Liver (tissue), 9 donors: Measurements from ENCODE around the gene EOLA1. TPM values are rescaled to one million over a fixed set of nuclear protein-coding genes. Genes with fewer than 3 reads are reported as not detected.
A peak's percentile ranks its signal among the peaks of the same experiment; 100 is the strongest.
"Not testable (repeated sequence)": the region's sequence is repeated elsewhere in the genome, so short reads cannot be mapped to it uniquely, and the experiment has no call there.

Experiments used
- DNase-seq: peaks from one replicate; pipeline ENCODE4 v3.0.0-alpha.2; 2017; ENCODE audit warnings: low spot score
- H3K27ac ChIP-seq, 2 donors: one replicate each; pipeline ENCODE4 v1.7.0; 2013; ENCODE audit warnings: inconsistent platforms in 2 of 2, low read length in 2 of 2, control low read depth in 1 of 2, low read depth in 1 of 2, mild to moderate bottlenecking in 1 of 2
- H3K27me3 ChIP-seq, 4 donors: one replicate each; pipeline versions ENCODE4 v1.6.1 to v1.7.0; 2013; ENCODE audit warnings: low read length in 3 of 4, inconsistent platforms in 1 of 4, mild to moderate bottlenecking in 1 of 4, moderate library complexity in 1 of 4; ENCODE audit not compliant: control insufficient read depth in 4 of 4, insufficient read depth in 4 of 4
- H3K36me3 ChIP-seq, 4 donors: one replicate each; pipeline versions ENCODE4 v1.6.1 to v1.7.0; 2013; ENCODE audit warnings: low read length in 3 of 4, mild to moderate bottlenecking in 3 of 4, low read depth in 1 of 4, moderate library complexity in 1 of 4; ENCODE audit not compliant: control insufficient read depth in 4 of 4, insufficient read depth in 3 of 4
- H3K4me1 ChIP-seq, 4 donors: one replicate each; pipeline versions ENCODE4 v1.6.1 to v1.7.0; 2013; ENCODE audit warnings: low read length in 3 of 4, mild to moderate bottlenecking in 3 of 4, moderate library complexity in 1 of 4; ENCODE audit not compliant: control insufficient read depth in 4 of 4, insufficient read depth in 4 of 4
- H3K4me3 ChIP-seq, 3 donors: one replicate each; pipeline versions ENCODE4 v1.6.1 to v1.7.0; 2013; ENCODE audit warnings: low read length in 3 of 3, control low read depth in 1 of 3, low read depth in 1 of 3, mild to moderate bottlenecking in 1 of 3
- H3K9ac ChIP-seq, 2 donors: one replicate each; pipeline ENCODE4 v1.7.0; 2013; ENCODE audit warnings: low read length in 2 of 2, mild to moderate bottlenecking in 2 of 2, moderate library complexity in 2 of 2, control low read depth in 1 of 2, low read depth in 1 of 2
- H3K9me3 ChIP-seq, 4 donors: one replicate each; pipeline versions ENCODE4 v1.6.1 to v1.7.0; 2013; ENCODE audit warnings: low read length in 3 of 4; ENCODE audit not compliant: control insufficient read depth in 4 of 4
- ATF3 ChIP-seq: IDR thresholded peaks from 2 replicates; pipeline ENCODE4 v1.6.1; 2016; ENCODE audit warnings: antibody characterized with exemption
- EGR1 ChIP-seq, 2 donors: IDR thresholded peaks; 2 replicates each; pipeline ENCODE4 v1.6.1; 2016 to 2018; ENCODE audit warnings: antibody characterized with exemption in 2 of 2, low read depth in 2 of 2
- FOXA1 ChIP-seq: IDR thresholded peaks from 2 replicates; pipeline ENCODE4 v1.6.1; 2016; ENCODE audit warnings: antibody characterized with exemption
- FOXA2 ChIP-seq: IDR thresholded peaks from 2 replicates; pipeline ENCODE4 v1.6.1; 2016; ENCODE audit warnings: antibody characterized with exemption
- GABPA ChIP-seq, 2 donors: IDR thresholded peaks in 1 of 2; conservative IDR thresholded peaks in 1 of 2; 2 replicates each; pipeline ENCODE4 v1.6.1; 2016; ENCODE audit warnings: antibody characterized with exemption in 2 of 2, mild to moderate bottlenecking in 1 of 2, moderate library complexity in 1 of 2
- HNF4A ChIP-seq, 2 donors: conservative IDR thresholded peaks; 2 replicates each; pipeline ENCODE4 v1.6.1; 2016; ENCODE audit warnings: antibody characterized with exemption in 2 of 2, mild to moderate bottlenecking in 2 of 2
- HNF4G ChIP-seq: IDR thresholded peaks from 2 replicates; pipeline ENCODE4 v1.6.1; 2016; ENCODE audit warnings: antibody characterized with exemption
- JUND ChIP-seq, 2 donors: IDR thresholded peaks; 2 replicates each; pipeline ENCODE4 v1.6.1; 2016; ENCODE audit warnings: antibody characterized with exemption in 2 of 2
- NR2F2 ChIP-seq: IDR thresholded peaks from 2 replicates; pipeline ENCODE4 v1.6.1; 2016; ENCODE audit warnings: antibody characterized with exemption
- RAD21 ChIP-seq, 2 donors: IDR thresholded peaks; 2 replicates each; pipeline ENCODE4 v1.6.1; 2016; ENCODE audit warnings: antibody characterized with exemption in 2 of 2, mild to moderate bottlenecking in 2 of 2
- RXRA ChIP-seq, 2 donors: IDR thresholded peaks; 2 replicates each; pipeline ENCODE4 v1.6.1; 2017 to 2018; ENCODE audit warnings: antibody characterized with exemption in 2 of 2, mild to moderate bottlenecking in 1 of 2
- SP1 ChIP-seq: IDR thresholded peaks from 2 replicates; pipeline ENCODE4 v1.6.1; 2018; ENCODE audit warnings: antibody characterized with exemption, mild to moderate bottlenecking
- TAF1 ChIP-seq: conservative IDR thresholded peaks from 2 replicates; pipeline ENCODE4 v1.6.1; 2016; ENCODE audit warnings: antibody characterized with exemption, mild to moderate bottlenecking
- YY1 ChIP-seq: IDR thresholded peaks from 2 replicates; pipeline ENCODE4 v1.6.1; 2016; ENCODE audit warnings: antibody characterized with exemption, mild to moderate bottlenecking
- WGBS: extraction: QIAGEN DNeasy Blood & Tissue Kit; methylation state at CpG from one replicate; pipeline ENCODE4 v1.1.7; 2013; 5-methylcytosine and 5-hydroxymethylcytosine counted together
- polyA plus RNA-seq, 2 donors: library from polyadenylated mRNA; stranded (reverse) in 1 of 2; unstranded in 1 of 2; fragments of 200-250 nt in 1 of 2; fragments of >200 nt in 1 of 2; fragmentation: Nextera tagmentation in 1 of 2; extraction: Ambion mirVana in 1 of 2; gene quantifications; one replicate each; pipeline versions ENCODE4 v1.2.1 to v1.2.3, GENCODE V29; 2013 to 2015
- total RNA-seq, 2 donors: library from RNA; depleted of rRNA; stranded (reverse); fragments of >200 nt; gene quantifications; one replicate each; pipeline ENCODE4 v1.2.3, GENCODE V29; 2014
- TF ChIP-seq, protein P1 (sequence below): IDR thresholded peaks from 2 replicates; pipeline ENCODE4 v1.6.1; 2016; ENCODE audit warnings: antibody characterized with exemption
- TF ChIP-seq, protein P2 (sequence below): IDR thresholded peaks from 2 replicates; pipeline ENCODE4 v1.6.1; 2016; ENCODE audit warnings: antibody characterized with exemption
- TF ChIP-seq, protein P3 (sequence below): fragments of 150-350 bp; IDR thresholded peaks from 2 replicates; pipeline ENCODE4 v1.5.1; 2017; ENCODE audit warnings: improper control_type of control experiment, low read depth, low read length; ENCODE audit not compliant: missing input control
- TF ChIP-seq, protein P4 (sequence below): IDR thresholded peaks from 2 replicates; pipeline ENCODE4 v1.6.1; 2016; ENCODE audit warnings: antibody characterized with exemption, mild to moderate bottlenecking
- donor health status: healthy.
- donor health status: healthy.
- donor health status: healthy.
- donor health status: healthy.
- donor health status: healthy.

Gene EOLA1
- total and polyA plus RNA-seq, 4 donors, result 7.5 to 17.2 (median 11.2) TPM

GRCh38 chrX:149521438-149521837 is 19.4 kb upstream of the EOLA1 start:
- DNase-seq, result no peak
- TF ChIP-seq ATF3 (no peak), SP1 (no peak), RXRA (IDR thresholded peaks at IDR 0.05) (no peak), GABPA (IDR thresholded peaks at IDR 0.05 in 1 of 2, conservative IDR thresholded peaks at IDR 0.05 in 1 of 2) (no peak), EGR1 (IDR thresholded peaks at IDR 0.05; ENCODE audit: low read depth in 2 of 2) (no peak), FOXA2 (no peak), NR2F2 (no peak), HNF4A (conservative IDR thresholded peaks at IDR 0.05) (no peak), YY1 (no peak), RAD21 (IDR thresholded peaks at IDR 0.05) (no peak), FOXA1 (no peak)
- TF ChIP-seq, protein P1, sequence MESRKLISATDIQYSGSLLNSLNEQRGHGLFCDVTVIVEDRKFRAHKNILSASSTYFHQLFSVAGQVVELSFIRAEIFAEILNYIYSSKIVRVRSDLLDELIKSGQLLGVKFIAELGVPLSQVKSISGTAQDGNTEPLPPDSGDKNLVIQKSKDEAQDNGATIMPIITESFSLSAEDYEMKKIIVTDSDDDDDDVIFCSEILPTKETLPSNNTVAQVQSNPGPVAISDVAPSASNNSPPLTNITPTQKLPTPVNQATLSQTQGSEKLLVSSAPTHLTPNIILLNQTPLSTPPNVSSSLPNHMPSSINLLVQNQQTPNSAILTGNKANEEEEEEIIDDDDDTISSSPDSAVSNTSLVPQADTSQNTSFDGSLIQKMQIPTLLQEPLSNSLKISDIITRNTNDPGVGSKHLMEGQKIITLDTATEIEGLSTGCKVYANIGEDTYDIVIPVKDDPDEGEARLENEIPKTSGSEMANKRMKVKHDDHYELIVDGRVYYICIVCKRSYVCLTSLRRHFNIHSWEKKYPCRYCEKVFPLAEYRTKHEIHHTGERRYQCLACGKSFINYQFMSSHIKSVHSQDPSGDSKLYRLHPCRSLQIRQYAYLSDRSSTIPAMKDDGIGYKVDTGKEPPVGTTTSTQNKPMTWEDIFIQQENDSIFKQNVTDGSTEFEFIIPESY, result no peak
- Histone ChIP-seq H3K9ac (no peak overlapping the region), H3K36me3 (no peaks in the 10 kb centered on the region), H3K27ac (no peak overlapping the region), H3K27me3 (no peaks in the 10 kb centered on the region), H3K9me3 (no peaks in the 10 kb centered on the region), H3K4me1 (peaks cover 0 to 4% (median 0%) of the 10 kb centered on the region in 4 donors), H3K4me3 (no peak overlapping the region)
- 80% methylated on average over 9 of the region's 9 CpGs for WGBS

DNA sequence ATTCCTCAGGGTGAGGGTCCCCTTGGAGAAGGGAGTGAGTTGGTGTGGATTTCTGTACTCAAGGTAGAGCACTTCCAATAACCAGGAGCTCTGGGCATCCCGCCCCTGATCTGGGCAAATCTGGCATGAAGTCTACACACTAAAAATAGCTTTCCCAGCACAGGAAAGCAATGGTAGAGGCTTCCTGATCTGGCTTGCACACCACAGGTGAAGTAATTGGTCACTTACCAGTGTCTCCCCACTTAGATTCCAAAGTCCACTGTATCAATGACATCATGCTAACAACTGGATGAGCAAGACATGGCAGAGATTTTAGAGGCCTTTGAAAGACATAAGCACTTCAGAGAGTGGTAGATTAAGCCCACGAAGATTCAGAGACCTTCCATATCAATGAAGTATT is 17.9 kb upstream of the EOLA1 start:
- Histone ChIP-seq H3K27ac (no peak overlapping the region), H3K27me3 (no peaks in the 10 kb centered on the region), H3K36me3 (no peaks in the 10 kb centered on the region), H3K4me1 (peaks cover 0 to 4% (median 0%) of the 10 kb centered on the region in 4 donors), H3K4me3 (no peak overlapping the region), H3K9ac (no peak overlapping the region), H3K9me3 (no peaks in the 10 kb centered on the region)
- peak; percentile 77 to 81 for TF ChIP-seq HNF4A (conservative IDR thresholded peaks at IDR 0.05)
- TF ChIP-seq, protein P1, result no peak
- no peak for TF ChIP-seq TAF1
- peak in 1 of 2 donors; percentile 31 for TF ChIP-seq RXRA (IDR thresholded peaks at IDR 0.05)
- peak; percentile 51 for TF ChIP-seq ATF3
- TF ChIP-seq EGR1 (IDR thresholded peaks at IDR 0.05; ENCODE audit: low read depth in 2 of 2), result no peak
- TF ChIP-seq, protein P2, sequence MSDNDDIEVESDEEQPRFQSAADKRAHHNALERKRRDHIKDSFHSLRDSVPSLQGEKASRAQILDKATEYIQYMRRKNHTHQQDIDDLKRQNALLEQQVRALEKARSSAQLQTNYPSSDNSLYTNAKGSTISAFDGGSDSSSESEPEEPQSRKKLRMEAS, result no peak
- TF ChIP-seq, protein P3, sequence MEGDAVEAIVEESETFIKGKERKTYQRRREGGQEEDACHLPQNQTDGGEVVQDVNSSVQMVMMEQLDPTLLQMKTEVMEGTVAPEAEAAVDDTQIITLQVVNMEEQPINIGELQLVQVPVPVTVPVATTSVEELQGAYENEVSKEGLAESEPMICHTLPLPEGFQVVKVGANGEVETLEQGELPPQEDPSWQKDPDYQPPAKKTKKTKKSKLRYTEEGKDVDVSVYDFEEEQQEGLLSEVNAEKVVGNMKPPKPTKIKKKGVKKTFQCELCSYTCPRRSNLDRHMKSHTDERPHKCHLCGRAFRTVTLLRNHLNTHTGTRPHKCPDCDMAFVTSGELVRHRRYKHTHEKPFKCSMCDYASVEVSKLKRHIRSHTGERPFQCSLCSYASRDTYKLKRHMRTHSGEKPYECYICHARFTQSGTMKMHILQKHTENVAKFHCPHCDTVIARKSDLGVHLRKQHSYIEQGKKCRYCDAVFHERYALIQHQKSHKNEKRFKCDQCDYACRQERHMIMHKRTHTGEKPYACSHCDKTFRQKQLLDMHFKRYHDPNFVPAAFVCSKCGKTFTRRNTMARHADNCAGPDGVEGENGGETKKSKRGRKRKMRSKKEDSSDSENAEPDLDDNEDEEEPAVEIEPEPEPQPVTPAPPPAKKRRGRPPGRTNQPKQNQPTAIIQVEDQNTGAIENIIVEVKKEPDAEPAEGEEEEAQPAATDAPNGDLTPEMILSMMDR, result no peak
- TF ChIP-seq GABPA (IDR thresholded peaks at IDR 0.05 in 1 of 2, conservative IDR thresholded peaks at IDR 0.05 in 1 of 2), result no peak
- peak; percentile 53 for TF ChIP-seq YY1
- TF ChIP-seq, protein P4, sequence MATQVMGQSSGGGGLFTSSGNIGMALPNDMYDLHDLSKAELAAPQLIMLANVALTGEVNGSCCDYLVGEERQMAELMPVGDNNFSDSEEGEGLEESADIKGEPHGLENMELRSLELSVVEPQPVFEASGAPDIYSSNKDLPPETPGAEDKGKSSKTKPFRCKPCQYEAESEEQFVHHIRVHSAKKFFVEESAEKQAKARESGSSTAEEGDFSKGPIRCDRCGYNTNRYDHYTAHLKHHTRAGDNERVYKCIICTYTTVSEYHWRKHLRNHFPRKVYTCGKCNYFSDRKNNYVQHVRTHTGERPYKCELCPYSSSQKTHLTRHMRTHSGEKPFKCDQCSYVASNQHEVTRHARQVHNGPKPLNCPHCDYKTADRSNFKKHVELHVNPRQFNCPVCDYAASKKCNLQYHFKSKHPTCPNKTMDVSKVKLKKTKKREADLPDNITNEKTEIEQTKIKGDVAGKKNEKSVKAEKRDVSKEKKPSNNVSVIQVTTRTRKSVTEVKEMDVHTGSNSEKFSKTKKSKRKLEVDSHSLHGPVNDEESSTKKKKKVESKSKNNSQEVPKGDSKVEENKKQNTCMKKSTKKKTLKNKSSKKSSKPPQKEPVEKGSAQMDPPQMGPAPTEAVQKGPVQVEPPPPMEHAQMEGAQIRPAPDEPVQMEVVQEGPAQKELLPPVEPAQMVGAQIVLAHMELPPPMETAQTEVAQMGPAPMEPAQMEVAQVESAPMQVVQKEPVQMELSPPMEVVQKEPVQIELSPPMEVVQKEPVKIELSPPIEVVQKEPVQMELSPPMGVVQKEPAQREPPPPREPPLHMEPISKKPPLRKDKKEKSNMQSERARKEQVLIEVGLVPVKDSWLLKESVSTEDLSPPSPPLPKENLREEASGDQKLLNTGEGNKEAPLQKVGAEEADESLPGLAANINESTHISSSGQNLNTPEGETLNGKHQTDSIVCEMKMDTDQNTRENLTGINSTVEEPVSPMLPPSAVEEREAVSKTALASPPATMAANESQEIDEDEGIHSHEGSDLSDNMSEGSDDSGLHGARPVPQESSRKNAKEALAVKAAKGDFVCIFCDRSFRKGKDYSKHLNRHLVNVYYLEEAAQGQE, result no peak
- TF ChIP-seq NR2F2, result no peak
- TF ChIP-seq FOXA2, result no peak
- TF ChIP-seq RAD21 (IDR thresholded peaks at IDR 0.05), result no peak
- TF ChIP-seq SP1, result peak; percentile 67
- peak; percentile 77 to 79 for TF ChIP-seq JUND (IDR thresholded peaks at IDR 0.05)
- peak; percentile 61 for TF ChIP-seq HNF4G
- TF ChIP-seq FOXA1, result no peak
- WGBS, result 63% methylated on average over 2 of the region's 2 CpGs
- no peak for DNase-seq

DNA sequence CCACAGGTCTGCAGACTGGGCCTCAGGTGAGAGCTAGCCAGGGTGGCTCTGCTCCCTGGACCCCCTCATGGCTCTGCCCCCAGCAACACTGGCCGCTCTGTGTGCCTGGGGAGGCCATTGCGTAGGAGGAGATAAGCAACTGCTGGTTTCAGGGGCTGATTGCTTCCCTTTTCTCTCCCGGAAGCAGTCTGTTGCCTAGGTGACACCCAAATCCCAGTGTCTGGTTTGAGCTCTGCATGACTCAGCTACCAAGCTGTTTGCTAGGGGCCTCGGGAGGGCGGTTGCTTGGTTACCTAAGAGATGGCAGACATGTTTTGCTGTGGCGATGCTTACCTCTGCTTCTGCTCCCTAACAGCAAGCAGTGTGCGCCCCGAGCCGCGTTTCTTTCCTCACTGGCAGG is 15.4 kb upstream of the EOLA1 start:
- not testable (repeated sequence) for H3K4me1 ChIP-seq, H3K27me3 ChIP-seq, H3K4me3 ChIP-seq, H3K9ac ChIP-seq, DNase-seq, H3K36me3 ChIP-seq, H3K9me3 ChIP-seq, H3K27ac ChIP-seq
- WGBS, result 17% methylated on average over 5 of the region's 10 CpGs
